ENCODE results near the gene MMAB. TPM values are rescaled to one million over a fixed set of nuclear protein-coding genes. Genes with fewer than 3 reads are reported as not detected.

Gene MMAB
- total RNA-seq, 1 donor from 2014 or later = 24.7 TPM

- Histone ChIP-seq H3F3A (ENCODE audit: low read depth) (peaks cover 5% of the 10 kb centered on the region), H3K36me3 (no peaks in the 10 kb centered on the region), H3K79me2 (ENCODE audit: low read depth) (no peaks in the 10 kb centered on the region), H3K4me1 (peaks cover 15% of the 10 kb centered on the region), H3K4me3 (no peak overlapping the region), H3K9me3 (ENCODE audit: low read depth) (no peaks in the 10 kb centered on the region), H2AFZ (replicated peaks) (no peak overlapping the region), H3K9ac (no peak overlapping the region), H3K27ac (no peak overlapping the region), H4K20me1 (ENCODE audit: low read depth) (no peaks in the 10 kb centered on the region), H3K4me2 (no peak overlapping the region), H3K27me3 (no peaks in the 10 kb centered on the region)
- H3K9me3 Mint-ChIP-seq = no peaks in the 10 kb centered on the region
- TF ChIP-seq EZH2 (IDR thresholded peaks at IDR 0.05) = no peak
- TF ChIP-seq CTCF (IDR thresholded peaks at IDR 0.05) = no peak
- no peak for TF ChIP-seq EZH2phosphoT487 (IDR thresholded peaks at IDR 0.05)
- H3K27me3 Mint-ChIP-seq (ENCODE audit: insufficient read depth, low read depth) = peaks cover 13% of the 10 kb centered on the region
- H3K27ac Mint-ChIP-seq = no peak overlapping the region
- peaks cover 39% of the 10 kb centered on the region for H3K4me1 Mint-ChIP-seq
- H3K36me3 Mint-ChIP-seq = peaks cover under 1% of the 10 kb centered on the region
- DNase-seq (ENCODE audit: low spot score) = no peak
- H3K4me3 Mint-ChIP-seq = no peak overlapping the region
Observed at GRCh38 chr12:109551108-109551507, 22.2 kb downstream of the MMAB start.

- Histone ChIP-seq H3K36me3 (no peaks in the 10 kb centered on the region), H3K9ac (no peak overlapping the region), H3K4me3 (no peak overlapping the region), H3K27ac (no peak overlapping the region), H3K79me2 (ENCODE audit: low read depth) (no peaks in the 10 kb centered on the region), H4K20me1 (ENCODE audit: low read depth) (no peaks in the 10 kb centered on the region), H3K27me3 (no peaks in the 10 kb centered on the region), H3F3A (ENCODE audit: low read depth) (peaks cover 5% of the 10 kb centered on the region), H3K9me3 (ENCODE audit: low read depth) (no peaks in the 10 kb centered on the region), H3K4me1 (peaks cover 15% of the 10 kb centered on the region), H2AFZ (replicated peaks) (peak overlapping the region; percentile 52), H3K4me2 (no peak overlapping the region)
- no peak for DNase-seq (ENCODE audit: low spot score)
- no peak for TF ChIP-seq CTCF (IDR thresholded peaks at IDR 0.05)
- TF ChIP-seq EZH2phosphoT487 (IDR thresholded peaks at IDR 0.05) = no peak
- TF ChIP-seq EZH2 (IDR thresholded peaks at IDR 0.05) = no peak
- no peak overlapping the region for H3K4me3 Mint-ChIP-seq
- H3K27ac Mint-ChIP-seq = peak overlapping the region; percentile 19
- peaks cover 36% of the 10 kb centered on the region for H3K4me1 Mint-ChIP-seq
- no peaks in the 10 kb centered on the region for H3K9me3 Mint-ChIP-seq
- H3K27me3 Mint-ChIP-seq (ENCODE audit: insufficient read depth, low read depth) = peaks cover 13% of the 10 kb centered on the region
- no peaks in the 10 kb centered on the region for H3K36me3 Mint-ChIP-seq
Observed at GRCh38 chr12:109550281-109550680, 23.0 kb downstream of the MMAB start.

GRCh38 chr12:109549613-109550270, 23.6 kb downstream of the MMAB start:
- TF ChIP-seq EZH2 (IDR thresholded peaks at IDR 0.05) (no peak), EZH2phosphoT487 (IDR thresholded peaks at IDR 0.05) (no peak), CTCF (IDR thresholded peaks at IDR 0.05) (no peak)
- Histone ChIP-seq H3K9me3 (ENCODE audit: low read depth) (no peaks in the 10 kb centered on the region), H3K4me3 (no peak overlapping the region), H2AFZ (replicated peaks) (peak overlapping the region; percentile 52), H3F3A (ENCODE audit: low read depth) (peaks cover 5% of the 10 kb centered on the region), H3K9ac (no peak overlapping the region), H3K36me3 (no peaks in the 10 kb centered on the region), H3K27me3 (no peaks in the 10 kb centered on the region), H3K4me2 (no peak overlapping the region), H3K79me2 (ENCODE audit: low read depth) (no peaks in the 10 kb centered on the region), H3K27ac (no peak overlapping the region), H3K4me1 (peaks cover 15% of the 10 kb centered on the region), H4K20me1 (ENCODE audit: low read depth) (no peaks in the 10 kb centered on the region)
- DNase-seq (ENCODE audit: low spot score) = peak; percentile 12
- H3K27me3 Mint-ChIP-seq (ENCODE audit: insufficient read depth, low read depth) = peaks cover 15% of the 10 kb centered on the region
- H3K27ac Mint-ChIP-seq = peak overlapping the region; percentile 19
- H3K9me3 Mint-ChIP-seq = no peaks in the 10 kb centered on the region
- no peaks in the 10 kb centered on the region for H3K36me3 Mint-ChIP-seq
- peaks cover 36% of the 10 kb centered on the region for H3K4me1 Mint-ChIP-seq
- no peak overlapping the region for H3K4me3 Mint-ChIP-seq
